Mucosa of rectum (tissue), 2 donors: ENCODE data around the gene CIDEB.

Experiments used
- H3K27ac ChIP-seq, 2 donors: one replicate each; pipeline ENCODE4 v1.7.0; 2013; ENCODE audit warnings: inconsistent platforms in 2 of 2, low read depth in 2 of 2, low read length in 2 of 2
- H3K27me3 ChIP-seq, 2 donors: one replicate each; pipeline ENCODE4 v1.7.0; 2013; ENCODE audit warnings: low read length in 2 of 2; ENCODE audit not compliant: control insufficient read depth in 2 of 2, insufficient read depth in 2 of 2
- H3K36me3 ChIP-seq, 2 donors: one replicate each; pipeline ENCODE4 v1.7.0; 2013; ENCODE audit warnings: low read length in 2 of 2; ENCODE audit not compliant: control insufficient read depth in 2 of 2, insufficient read depth in 2 of 2
- H3K4me1 ChIP-seq, 2 donors: one replicate each; pipeline ENCODE4 v1.7.0; 2013; ENCODE audit warnings: low read length in 2 of 2, mild to moderate bottlenecking in 1 of 2; ENCODE audit not compliant: control insufficient read depth in 2 of 2, insufficient read depth in 2 of 2
- H3K4me3 ChIP-seq, 2 donors: one replicate each; pipeline ENCODE4 v1.7.0; 2013; ENCODE audit warnings: low read length in 2 of 2
- H3K9ac ChIP-seq, 2 donors: one replicate each; pipeline ENCODE4 v1.7.0; 2013; ENCODE audit warnings: low read length in 2 of 2, low read depth in 1 of 2, mild to moderate bottlenecking in 1 of 2
- H3K9me3 ChIP-seq, 2 donors: one replicate each; pipeline ENCODE4 v1.7.0; 2013; ENCODE audit warnings: low read length in 2 of 2; ENCODE audit not compliant: control insufficient read depth in 2 of 2
- donor health status: healthy.
- donor health status: Normal muscosa, but diverticular disease.

The CIDEB gene

DNA sequence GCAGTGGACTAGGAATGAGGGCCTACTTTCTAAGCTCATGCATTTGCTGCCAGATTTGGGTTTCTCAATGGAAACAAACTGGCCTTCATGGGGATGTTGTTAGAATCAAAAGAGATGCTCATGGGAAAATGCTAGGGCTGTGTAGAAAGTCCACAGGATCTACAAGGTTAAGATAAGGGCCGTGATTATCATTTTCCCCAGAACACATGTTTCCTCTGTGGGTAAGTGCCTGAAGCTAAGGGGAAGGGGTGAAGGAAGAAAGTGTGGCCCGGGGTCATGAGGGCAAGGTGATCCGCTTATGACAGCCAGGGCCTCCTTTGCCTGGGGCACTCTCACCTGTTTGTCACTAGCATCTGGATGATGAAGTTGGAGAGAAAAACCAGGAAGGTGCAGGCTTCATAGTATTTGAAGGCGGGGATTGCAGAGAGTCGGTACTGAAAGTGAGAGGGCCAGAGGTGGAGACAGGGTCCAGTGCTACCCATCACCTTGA, 17.3 kb upstream of the CIDEB start:
- no peak overlapping the region for H3K4me3 ChIP-seq
- H3K27ac ChIP-seq: no peak overlapping the region
- H3K4me1 ChIP-seq: no peaks in the 10 kb centered on the region
- no peaks in the 10 kb centered on the region for H3K9me3 ChIP-seq
- H3K36me3 ChIP-seq: no peaks in the 10 kb centered on the region
- H3K27me3 ChIP-seq: no peaks in the 10 kb centered on the region
- H3K9ac ChIP-seq: no peak overlapping the region

DNA sequence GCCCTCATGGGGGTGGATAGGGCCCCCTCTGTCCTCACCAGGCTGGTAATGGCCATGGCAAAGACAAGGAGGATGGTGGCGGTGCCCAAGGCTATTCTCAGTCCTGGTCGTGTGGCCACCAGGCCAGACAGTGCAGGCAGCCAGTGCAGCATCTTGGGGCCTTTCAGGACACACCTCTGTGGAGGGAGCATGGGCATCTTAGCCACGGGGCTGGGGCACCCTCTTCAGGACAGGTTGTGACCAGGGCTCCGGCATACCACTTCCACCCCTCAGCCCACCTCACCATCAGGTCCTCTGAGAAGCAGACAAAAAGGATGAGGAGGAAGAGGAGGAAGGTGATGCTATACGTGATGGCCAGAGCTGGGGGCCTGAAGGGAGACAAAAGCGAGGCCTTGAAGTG, 16.2 kb upstream of the CIDEB start:
- Histone ChIP-seq H3K9me3 (no peaks in the 10 kb centered on the region), H3K27ac (no peak overlapping the region), H3K36me3 (no peaks in the 10 kb centered on the region), H3K9ac (no peak overlapping the region), H3K4me3 (no peak overlapping the region), H3K4me1 (no peaks in the 10 kb centered on the region), H3K27me3 (peaks cover 0 to 3% of the 10 kb centered on the region in 2 donors)

DNA sequence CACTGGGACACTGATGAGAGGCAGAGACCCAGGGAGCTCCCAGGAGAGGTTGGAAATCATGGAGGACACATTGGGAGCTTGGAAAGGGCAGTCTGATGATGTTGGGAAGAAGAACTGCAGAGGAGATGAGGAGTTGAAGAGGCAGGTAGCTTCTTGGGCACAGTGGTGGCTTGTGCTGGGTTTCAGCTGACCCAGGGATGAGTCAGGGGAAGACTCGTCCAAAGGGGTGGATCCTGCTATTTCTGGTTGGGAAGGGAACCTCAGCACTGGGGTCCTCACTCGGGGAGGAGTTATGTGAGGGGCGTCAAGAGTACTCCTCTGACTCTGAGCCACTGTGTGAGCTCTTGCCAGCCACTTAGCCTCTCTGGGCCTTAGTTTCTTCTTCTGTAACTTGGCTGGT, 15.6 kb upstream of the CIDEB start:
- Histone ChIP-seq H3K9me3 (no peaks in the 10 kb centered on the region), H3K9ac (no peak overlapping the region), H3K36me3 (no peaks in the 10 kb centered on the region), H3K27me3 (peaks cover 0 to 3% of the 10 kb centered on the region in 2 donors), H3K4me3 (no peak overlapping the region), H3K4me1 (no peaks in the 10 kb centered on the region), H3K27ac (no peak overlapping the region)

DNA sequence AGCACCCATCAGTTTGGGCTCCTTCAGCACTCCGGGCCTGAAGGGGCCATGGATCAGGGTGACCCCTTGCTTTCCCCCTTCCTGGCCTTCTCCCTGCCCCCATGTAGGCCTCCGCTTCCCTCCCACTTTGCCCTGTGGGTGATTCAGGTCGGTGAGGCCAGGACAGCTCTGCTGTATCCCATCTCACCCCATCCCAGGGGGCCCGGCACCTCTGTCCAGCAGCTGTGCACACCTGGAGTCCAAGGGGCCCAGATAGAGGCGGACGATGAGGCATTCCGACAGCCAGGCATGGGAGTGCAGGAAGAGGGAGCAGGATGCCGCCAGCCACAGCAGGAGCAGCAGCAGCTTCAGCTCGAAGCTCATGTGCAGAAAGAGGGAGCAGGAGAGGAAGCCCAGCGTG, 14.9 kb upstream of the CIDEB start:
- Histone ChIP-seq H3K9me3 (no peaks in the 10 kb centered on the region), H3K9ac (no peak overlapping the region), H3K4me1 (no peaks in the 10 kb centered on the region), H3K27me3 (peaks cover 0 to 3% of the 10 kb centered on the region in 2 donors), H3K4me3 (no peak overlapping the region), H3K27ac (no peak overlapping the region), H3K36me3 (no peaks in the 10 kb centered on the region)

DNA sequence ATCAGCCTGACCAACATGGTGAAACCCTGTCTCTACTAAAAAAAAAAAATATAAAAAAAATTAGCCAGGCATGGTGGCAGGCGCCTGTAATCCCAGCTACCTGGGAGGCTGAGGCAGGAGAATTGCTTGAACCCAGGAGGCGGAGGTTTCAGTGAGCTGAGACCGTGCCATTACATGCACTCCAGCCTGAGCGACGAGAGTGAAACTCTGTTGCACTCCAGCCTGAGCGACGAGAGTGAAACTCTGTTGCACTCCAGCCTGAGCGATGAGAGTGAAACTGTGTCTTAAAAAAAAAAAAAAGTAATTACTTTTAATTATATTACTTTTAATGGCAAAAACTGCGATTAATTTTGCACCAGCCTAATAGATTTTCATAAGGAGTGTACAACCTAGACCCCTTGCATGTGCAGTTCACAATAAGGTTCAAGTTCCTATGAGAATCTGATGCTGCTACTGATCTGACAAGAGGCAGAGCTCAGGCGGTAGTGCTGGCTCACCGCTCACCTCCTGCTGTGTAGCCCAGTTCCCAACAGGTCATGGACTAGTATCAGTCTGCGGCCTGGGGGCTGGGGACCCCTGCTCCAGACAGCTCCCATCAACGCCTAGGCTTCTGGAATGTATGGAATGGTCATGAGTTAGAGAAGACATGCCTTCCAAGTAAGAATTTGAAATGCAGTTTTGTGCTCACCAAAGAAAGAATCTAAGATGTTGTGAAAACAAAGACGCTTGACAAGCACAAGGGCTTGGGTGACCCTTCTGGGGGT, 13.6 kb upstream of the CIDEB start:
- Histone ChIP-seq H3K27me3 (peaks cover 0 to 3% of the 10 kb centered on the region in 2 donors), H3K36me3 (no peaks in the 10 kb centered on the region), H3K4me3 (no peak overlapping the region), H3K27ac (no peak overlapping the region), H3K4me1 (peaks cover 4 to 6% of the 10 kb centered on the region in 2 donors), H3K9me3 (no peaks in the 10 kb centered on the region), H3K9ac (no peak overlapping the region)

DNA sequence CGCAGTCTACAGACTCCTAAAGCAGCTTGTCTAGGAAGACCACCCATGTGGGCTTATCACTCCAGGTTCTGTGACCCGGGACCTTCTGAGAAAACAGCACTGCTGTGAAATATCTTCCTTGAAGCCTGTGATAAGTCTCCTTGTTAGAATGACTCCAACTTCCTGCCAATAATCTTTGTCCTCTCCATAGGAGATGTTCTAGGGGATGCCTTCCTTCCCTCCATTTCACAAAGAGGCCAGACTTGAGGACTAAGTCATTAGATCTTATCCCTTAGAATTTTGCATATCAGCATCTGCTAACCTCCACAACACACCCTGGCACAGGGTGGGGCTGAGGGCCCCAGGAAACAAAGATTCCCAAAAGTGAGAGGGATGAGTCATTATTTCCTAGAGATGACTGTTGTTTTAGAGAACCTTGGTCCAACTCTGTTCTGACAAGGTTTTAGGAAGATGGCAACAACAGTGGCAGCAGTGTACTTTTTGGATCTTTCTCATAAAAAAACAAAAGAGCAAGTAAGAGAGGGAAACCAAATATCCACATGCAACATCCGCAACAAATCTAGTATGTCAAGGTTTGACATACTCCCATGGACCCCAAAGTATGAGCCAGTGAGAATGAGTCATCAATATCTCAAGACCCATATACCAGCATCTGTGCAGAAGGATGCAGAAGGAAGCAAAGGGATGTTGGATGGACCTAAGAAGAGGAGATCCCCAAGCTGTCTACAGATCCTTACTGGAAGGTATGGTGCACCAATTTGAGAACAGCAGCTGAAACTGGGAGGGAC, 9.6 kb upstream of the CIDEB start:
- Histone ChIP-seq H3K9me3 (no peaks in the 10 kb centered on the region), H3K36me3 (no peaks in the 10 kb centered on the region), H3K27ac (no peak overlapping the region), H3K4me1 (peaks cover 16 to 25% of the 10 kb centered on the region in 2 donors), H3K4me3 (no peak overlapping the region), H3K9ac (no peak overlapping the region), H3K27me3 (peaks cover 0 to 3% of the 10 kb centered on the region in 2 donors)

DNA sequence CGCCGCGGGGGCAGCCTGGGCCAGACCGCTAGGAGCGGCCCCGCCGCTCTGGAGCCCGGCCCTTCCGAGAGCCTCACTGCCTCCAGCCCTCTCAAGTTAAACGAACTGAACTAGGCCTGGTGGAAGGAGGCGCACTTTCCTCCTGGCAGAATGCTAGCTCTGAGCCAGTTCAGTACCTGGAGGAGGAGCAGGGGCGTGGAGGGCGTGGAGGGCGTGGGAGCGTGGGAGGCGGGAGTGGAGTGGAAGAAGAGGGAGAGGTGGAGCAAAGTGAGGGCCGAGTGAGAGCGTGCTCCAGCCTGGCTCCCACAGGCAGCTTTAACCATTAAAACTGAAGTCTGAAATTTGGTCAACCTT, 8.8 kb upstream of the CIDEB start:
- H3K9ac ChIP-seq: no peak overlapping the region
- H3K27ac ChIP-seq: no peak overlapping the region
- no peak overlapping the region for H3K4me3 ChIP-seq
- no peaks in the 10 kb centered on the region for H3K9me3 ChIP-seq
- H3K27me3 ChIP-seq: peaks cover 0 to 3% of the 10 kb centered on the region in 2 donors
- no peaks in the 10 kb centered on the region for H3K36me3 ChIP-seq
- H3K4me1 ChIP-seq: peaks cover 16 to 25% of the 10 kb centered on the region in 2 donors

DNA sequence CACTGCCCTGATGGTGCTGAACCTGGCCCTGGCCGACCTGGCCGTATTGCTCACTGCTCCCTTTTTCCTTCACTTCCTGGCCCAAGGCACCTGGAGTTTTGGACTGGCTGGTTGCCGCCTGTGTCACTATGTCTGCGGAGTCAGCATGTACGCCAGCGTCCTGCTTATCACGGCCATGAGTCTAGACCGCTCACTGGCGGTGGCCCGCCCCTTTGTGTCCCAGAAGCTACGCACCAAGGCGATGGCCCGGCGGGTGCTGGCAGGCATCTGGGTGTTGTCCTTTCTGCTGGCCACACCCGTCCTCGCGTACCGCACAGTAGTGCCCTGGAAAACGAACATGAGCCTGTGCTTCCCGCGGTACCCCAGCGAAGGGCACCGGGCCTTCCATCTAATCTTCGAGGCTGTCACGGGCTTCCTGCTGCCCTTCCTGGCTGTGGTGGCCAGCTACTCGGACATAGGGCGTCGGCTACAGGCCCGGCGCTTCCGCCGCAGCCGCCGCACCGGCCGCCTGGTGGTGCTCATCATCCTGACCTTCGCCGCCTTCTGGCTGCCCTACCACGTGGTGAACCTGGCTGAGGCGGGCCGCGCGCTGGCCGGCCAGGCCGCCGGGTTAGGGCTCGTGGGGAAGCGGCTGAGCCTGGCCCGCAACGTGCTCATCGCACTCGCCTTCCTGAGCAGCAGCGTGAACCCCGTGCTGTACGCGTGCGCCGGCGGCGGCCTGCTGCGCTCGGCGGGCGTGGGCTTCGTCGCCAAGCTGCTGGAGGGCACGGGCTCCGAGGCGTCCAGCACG, 8.2 kb upstream of the CIDEB start:
- Histone ChIP-seq H3K4me3 (peak overlapping the region; percentile 33 to 34), H3K27ac (peak overlapping the region; percentile 48 to 53), H3K9ac (peak overlapping the region in 1 of 2 donors; percentile 33), H3K36me3 (no peaks in the 10 kb centered on the region), H3K9me3 (no peaks in the 10 kb centered on the region), H3K4me1 (peaks cover 16 to 29% of the 10 kb centered on the region in 2 donors), H3K27me3 (peaks cover 0 to 3% of the 10 kb centered on the region in 2 donors)

DNA sequence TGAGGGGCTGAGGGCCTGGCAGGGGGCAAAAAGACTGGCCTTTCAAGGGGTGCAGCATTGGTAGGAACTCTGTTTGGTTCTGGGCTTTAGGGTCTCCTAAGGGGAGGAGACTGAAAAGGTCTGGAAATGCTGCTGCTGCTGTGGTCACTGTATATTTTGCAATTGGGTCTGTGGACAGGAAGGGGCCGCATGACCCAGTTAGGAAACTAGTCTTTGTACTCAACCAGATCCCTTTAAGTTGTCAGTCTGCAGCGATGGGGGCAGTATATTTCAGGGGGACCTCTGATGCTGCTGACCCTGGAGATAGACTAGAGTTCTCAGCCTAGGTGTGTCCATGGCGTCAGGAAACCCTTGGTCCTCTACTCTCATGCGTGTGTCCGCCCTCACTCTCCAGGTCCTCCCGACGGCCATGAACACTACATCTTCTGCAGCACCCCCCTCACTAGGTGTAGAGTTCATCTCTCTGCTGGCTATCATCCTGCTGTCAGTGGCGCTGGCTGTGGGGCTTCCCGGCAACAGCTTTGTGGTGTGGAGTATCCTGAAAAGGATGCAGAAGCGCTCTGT, 7.5 kb upstream of the CIDEB start:
- Histone ChIP-seq H3K36me3 (no peaks in the 10 kb centered on the region), H3K4me3 (peak overlapping the region; percentile 33 to 34), H3K27me3 (peaks cover 0 to 3% of the 10 kb centered on the region in 2 donors), H3K9me3 (no peaks in the 10 kb centered on the region), H3K9ac (peak overlapping the region in 1 of 2 donors; percentile 33), H3K4me1 (peaks cover 21 to 32% of the 10 kb centered on the region in 2 donors), H3K27ac (peak overlapping the region; percentile 48 to 53)
